Measurements from ENCODE around the gene GET3. TPM values are rescaled to one million over a fixed set of nuclear protein-coding genes. Genes with fewer than 3 reads are reported as not detected.
A peak's percentile ranks its signal among the peaks of the same experiment; 100 is the strongest.

GET3 gene
- total RNA-seq, 4 donors from 2014 or later: 52.6 to 85.1 (median 70.5) TPM

- ATAC-seq (peak; percentile 64 to 71), DNase-seq (peak; percentile 52 to 82)
- intact Hi-C loops (cut with DNase I; ENCODE audit: low total_unique reads) (loop anchor here (10.0 kb wide), 1 partner anchor 1792 kb away; no protein-coding TSS in a partner anchor), in situ Hi-C loops (cut with MboI; ENCODE audit: low sequenced_read_pairs in 4 of 4) (no loop called here)
- Histone ChIP-seq H3K36me3 (no peaks in the 10 kb centered on the region), H3K4me1 (peaks cover 45 to 50% of the 10 kb centered on the region in 2 donors), H3K9me3 (no peaks in the 10 kb centered on the region), H3K4me3 (no peak overlapping the region), H3K27ac (peak overlapping the region; percentile 91 to 96 (median 94)), H3K27me3 (no peaks in the 10 kb centered on the region)
- TF ChIP-seq POLR2A (IDR thresholded peaks at IDR 0.05): no peak
- no peak for TF ChIP-seq CTCF (IDR thresholded peaks at IDR 0.05 in 4 of 5, conservative IDR thresholded peaks at IDR 0.05 in 1 of 5)
Observed at GRCh38 chr19:12772323-12772722, 35.0 kb downstream of the GET3 start.

GRCh38 chr19:12773571-12773970, 36.3 kb downstream of the GET3 start:
- peak overlapping the region; percentile 91 to 96 (median 94) for H3K27ac ChIP-seq
- DNase-seq (peak in 1 of 2 donors; percentile 65), ATAC-seq (peak; percentile 23 to 25)
- H3K27me3 ChIP-seq: no peaks in the 10 kb centered on the region
- intact Hi-C loops (cut with DNase I; ENCODE audit: low total_unique reads): loop anchor here (10.0 kb wide), 1 partner anchor 1791 kb away; no protein-coding TSS in a partner anchor
- H3K4me3 ChIP-seq: no peak overlapping the region
- no peaks in the 10 kb centered on the region for H3K9me3 ChIP-seq
- in situ Hi-C loops (cut with MboI; ENCODE audit: low sequenced_read_pairs in 4 of 4): no loop called here
- TF ChIP-seq CTCF (IDR thresholded peaks at IDR 0.05 in 4 of 5, conservative IDR thresholded peaks at IDR 0.05 in 1 of 5) (peak in 4 of 5 experiments; percentile 9 to 47 (median 40)), POLR2A (IDR thresholded peaks at IDR 0.05) (no peak)
- H3K36me3 ChIP-seq: no peaks in the 10 kb centered on the region
- H3K4me1 ChIP-seq: peaks cover 49 to 61% of the 10 kb centered on the region in 2 donors

- peak within 1 kb of the TSS; percentile 91 to 96 (median 94) for H3K27ac ChIP-seq
- intact Hi-C loops (cut with DNase I; ENCODE audit: low total_unique reads): loop anchor here (1.0 to 10.0 kb wide), 3 partner anchors 9 to 1790 kb away; no protein-coding TSS in a partner anchor
- peak; percentile 10 to 60 for TF ChIP-seq POLR2A (IDR thresholded peaks at IDR 0.05)
- no peak for TF ChIP-seq CTCF (IDR thresholded peaks at IDR 0.05 in 4 of 5, conservative IDR thresholded peaks at IDR 0.05 in 1 of 5)
- ATAC-seq: peak in 1 of 2 donors; percentile 0
- peak within 1 kb of the TSS; percentile 72 to 84 (median 76) for H3K4me3 ChIP-seq
- peak; percentile 38 to 61 for DNase-seq
- H3K4me1 ChIP-seq: peaks cover 59 to 67% of the 10 kb centered on the region in 2 donors
- in situ Hi-C loops (cut with MboI; ENCODE audit: low sequenced_read_pairs in 4 of 4): no loop called here
- H3K27me3 ChIP-seq: no peaks in the 10 kb centered on the region
- H3K9me3 ChIP-seq: no peaks in the 10 kb centered on the region
- no peaks in the 10 kb centered on the region for H3K36me3 ChIP-seq
Observed at GRCh38 chr19:12774588-12775555, 37.6 kb downstream of the GET3 start, which contains the start of gene HOOK2. Gene HOOK2, minus strand, starts transcription at chr19:12775552. Its CDS starts 103 bp downstream, at chr19:12775449.

GRCh38 chr19:12777217-12778016, 40.1 kb downstream of the GET3 start:
- DNase-seq (peak in 1 of 2 donors; percentile 66), ATAC-seq (peak; percentile 28 to 38)
- intact Hi-C loops (cut with DNase I; ENCODE audit: low total_unique reads): loop anchor here (1.0 to 10.0 kb wide), 2 partner anchors 19 to 1787 kb away; no protein-coding TSS in a partner anchor
- peak overlapping the region; percentile 87 to 94 (median 92) for H3K27ac ChIP-seq
- peak overlapping the region; percentile 58 to 76 (median 70) for H3K4me3 ChIP-seq
- no peaks in the 10 kb centered on the region for H3K9me3 ChIP-seq
- TF ChIP-seq CTCF (IDR thresholded peaks at IDR 0.05 in 4 of 5, conservative IDR thresholded peaks at IDR 0.05 in 1 of 5) (peak; percentile 93 to 98 (median 96)), POLR2A (IDR thresholded peaks at IDR 0.05) (no peak)
- no peaks in the 10 kb centered on the region for H3K36me3 ChIP-seq
- H3K4me1 ChIP-seq: peaks cover 44 to 57% of the 10 kb centered on the region in 2 donors
- in situ Hi-C loops (cut with MboI; ENCODE audit: low sequenced_read_pairs in 4 of 4): no loop called here
- H3K27me3 ChIP-seq: no peaks in the 10 kb centered on the region
